GM23338 (cell line): ENCODE data around the gene CCDC97. TPM values are rescaled to one million over a fixed set of nuclear protein-coding genes. Genes with fewer than 3 reads are reported as not detected.

Experiments
- ATAC-seq: fragments of 200-7000 bp; cut with Tn5 transposase; 3 replicates; pipeline ENCODE4 v1.9.1; 2020
- DNase-seq: peaks from one replicate; pipeline ENCODE4 v3.0.0-alpha.2; 2015; ENCODE audit warnings: low spot score
- H2AFZ ChIP-seq: fragments of 200-600 bp; sonication (generic); 2 replicates; pipeline ENCODE4 v1.8.0; 2016; ENCODE audit warnings: antibody characterized with exemption, mild to moderate bottlenecking, moderate library complexity
- H3F3A ChIP-seq: fragments of 200-600 bp; sonication (generic); replicated peaks from 2 replicates; pipeline ENCODE4 v1.8.0; 2017; ENCODE audit warnings: antibody characterized with exemption, mixed run types, low read depth
- H3K27ac ChIP-seq: fragments of 200-600 bp; sonication (generic); 2 replicates; pipeline ENCODE4 v1.6.1; 2016; ENCODE audit warnings: low read depth
- H3K27me3 ChIP-seq: fragments of 200-600 bp; sonication (generic); 2 replicates; pipeline ENCODE4 v1.8.0; 2016; ENCODE audit warnings: mild to moderate bottlenecking, mixed run types, moderate library complexity; ENCODE audit not compliant: insufficient read depth
- H3K36me3 ChIP-seq: fragments of 200-600 bp; sonication (generic); 2 replicates; pipeline ENCODE4 v1.8.0; 2016; ENCODE audit warnings: mild to moderate bottlenecking; ENCODE audit not compliant: insufficient read depth
- H3K4me1 ChIP-seq: fragments of 200-600 bp; sonication (generic); 2 replicates; pipeline ENCODE4 v1.8.0; 2016; ENCODE audit warnings: mild to moderate bottlenecking, moderate library complexity; ENCODE audit not compliant: insufficient read depth
- H3K4me2 ChIP-seq: fragments of 200-600 bp; sonication (generic); 2 replicates; pipeline ENCODE4 v1.7.1; 2017; ENCODE audit warnings: mixed run types
- H3K4me3 ChIP-seq: fragments of 200-600 bp; sonication (generic); 2 replicates; pipeline ENCODE4 v1.6.1; 2016; ENCODE audit warnings: mixed run types
- H3K79me2 ChIP-seq: fragments of 200-600 bp; sonication (generic); replicated peaks from 2 replicates; pipeline ENCODE4 v1.8.0; 2017; ENCODE audit warnings: mild to moderate bottlenecking; ENCODE audit not compliant: insufficient read depth
- H3K9me2 ChIP-seq: fragments of 200-600 bp; sonication (generic); 2 replicates; pipeline ENCODE4 v1.8.0; 2017; ENCODE audit not compliant: insufficient read depth
- H4K20me1 ChIP-seq: fragments of 200-600 bp; sonication (generic); replicated peaks from 2 replicates; pipeline ENCODE4 v1.8.0; 2017; ENCODE audit warnings: mild to moderate bottlenecking; ENCODE audit not compliant: insufficient read depth
- H3K27ac Mint-ChIP-seq: 2 replicates; pipeline ENCODE4 v1.8.0; 2020; ENCODE audit warnings: inconsistent platforms, mild to moderate bottlenecking, moderate library complexity, mixed read lengths
- H3K27me3 Mint-ChIP-seq: 3 replicates; pipeline ENCODE4 v1.8.0; 2022; ENCODE audit warnings: low read depth, mild to moderate bottlenecking, moderate library complexity, mixed read lengths, inconsistent platforms; ENCODE audit not compliant: insufficient read depth, poor library complexity
- H3K36me3 Mint-ChIP-seq: 3 replicates; pipeline ENCODE4 v1.8.0; 2021; ENCODE audit warnings: low read depth, mild to moderate bottlenecking, inconsistent platforms, moderate library complexity, mixed read lengths
- H3K4me1 Mint-ChIP-seq: 3 replicates; pipeline ENCODE4 v1.8.0; 2020; ENCODE audit warnings: mild to moderate bottlenecking, inconsistent platforms, mixed read lengths
- H3K4me3 Mint-ChIP-seq: 3 replicates; pipeline ENCODE4 v1.8.0; 2021; ENCODE audit warnings: moderate library complexity, mild to moderate bottlenecking, inconsistent platforms, mixed read lengths
- H3K9me3 Mint-ChIP-seq: 3 replicates; pipeline ENCODE4 v1.8.0; 2020; ENCODE audit warnings: moderate library complexity, mild to moderate bottlenecking, inconsistent platforms, mixed read lengths
- CREB1 ChIP-seq: fragments of 250-450 bp; sonication (Bioruptor Pico); IDR thresholded peaks from 2 replicates; pipeline ENCODE4 v1.5.0; 2020; ENCODE audit warnings: low read depth, mild to moderate bottlenecking, moderate library complexity
- EZH2phosphoT487 ChIP-seq: fragments of 200-600 bp; sonication (generic); IDR thresholded peaks from one replicate; pipeline ENCODE4 v1.8.1; 2018; ENCODE audit warnings: antibody characterized with exemption; ENCODE audit not compliant: unreplicated experiment
- NANOG ChIP-seq: IDR thresholded peaks from 2 replicates; pipeline ENCODE4 v1.6.1; 2016; ENCODE audit warnings: antibody characterized with exemption, borderline replicate concordance
- POLR2AphosphoS5 ChIP-seq: IDR thresholded peaks from 2 replicates; pipeline ENCODE4 v1.6.1; 2016; ENCODE audit warnings: antibody characterized with exemption, low read depth
- REST ChIP-seq: IDR thresholded peaks from one replicate; pipeline ENCODE4 v1.6.1; 2018; ENCODE audit warnings: antibody characterized with exemption; ENCODE audit not compliant: unreplicated experiment
- STAT1 ChIP-seq: IDR thresholded peaks from one replicate; pipeline ENCODE4 v1.6.1; 2016; ENCODE audit warnings: antibody characterized with exemption; ENCODE audit not compliant: unreplicated experiment
- polyA plus RNA-seq: library from polyadenylated mRNA; unstranded; fragments of >200 nt; fragmentation: Nextera tagmentation; extraction: Ambion mirVana; gene quantifications from 2 replicates; pipeline ENCODE4 v1.2.1, GENCODE V29; 2016
- total RNA-seq: library from RNA; depleted of rRNA; stranded (reverse); fragments of >200 nt; shearing (Covaris generic); gene quantifications from 2 replicates; pipeline ENCODE4 v1.2.3, GENCODE V29; 2014
- TF ChIP-seq, protein P1 (sequence below), 2 experiments: fragments of 200-600 bp in 1 of 2; sonication (generic) in 1 of 2; conservative IDR thresholded peaks; 2 replicates each; pipeline versions ENCODE4 v1.5.1 to v1.6.1; 2016 to 2017; ENCODE audit warnings: antibody characterized with exemption in 2 of 2, low read depth in 2 of 2, mild to moderate bottlenecking in 2 of 2, moderate library complexity in 1 of 2
- TF ChIP-seq, protein P2 (sequence below): fragments of 250-450 bp; sonication (Bioruptor Pico); IDR thresholded peaks from 2 replicates; pipeline ENCODE4 v1.5.0; 2020; ENCODE audit warnings: mild to moderate bottlenecking, moderate library complexity

Gene CCDC97
- total and polyA plus RNA-seq, 2 experiments from 2014 or later, result 8.0 to 11.0 TPM

GRCh38 chr19:41332000-41332399, 22.0 kb downstream of the CCDC97 start:
- H3K4me1 ChIP-seq, result peaks cover 23% of the 10 kb centered on the region
- peaks cover 10% of the 10 kb centered on the region for H3K27me3 ChIP-seq
- Mint-ChIP-seq H3K4me1 (peaks cover 30% of the 10 kb centered on the region), H3K36me3 (no peaks in the 10 kb centered on the region; the same call in 2 of the 3 replicates), H3K9me3 (no peaks in the 10 kb centered on the region), H3K4me3 (no peak overlapping the region), H3K27me3 (peaks cover 18% of the 10 kb centered on the region), H3K27ac (no peak overlapping the region)
- no peaks in the 10 kb centered on the region for H3K36me3 ChIP-seq
- no peaks in the 10 kb centered on the region for H4K20me1 ChIP-seq
- TF ChIP-seq, protein P1, sequence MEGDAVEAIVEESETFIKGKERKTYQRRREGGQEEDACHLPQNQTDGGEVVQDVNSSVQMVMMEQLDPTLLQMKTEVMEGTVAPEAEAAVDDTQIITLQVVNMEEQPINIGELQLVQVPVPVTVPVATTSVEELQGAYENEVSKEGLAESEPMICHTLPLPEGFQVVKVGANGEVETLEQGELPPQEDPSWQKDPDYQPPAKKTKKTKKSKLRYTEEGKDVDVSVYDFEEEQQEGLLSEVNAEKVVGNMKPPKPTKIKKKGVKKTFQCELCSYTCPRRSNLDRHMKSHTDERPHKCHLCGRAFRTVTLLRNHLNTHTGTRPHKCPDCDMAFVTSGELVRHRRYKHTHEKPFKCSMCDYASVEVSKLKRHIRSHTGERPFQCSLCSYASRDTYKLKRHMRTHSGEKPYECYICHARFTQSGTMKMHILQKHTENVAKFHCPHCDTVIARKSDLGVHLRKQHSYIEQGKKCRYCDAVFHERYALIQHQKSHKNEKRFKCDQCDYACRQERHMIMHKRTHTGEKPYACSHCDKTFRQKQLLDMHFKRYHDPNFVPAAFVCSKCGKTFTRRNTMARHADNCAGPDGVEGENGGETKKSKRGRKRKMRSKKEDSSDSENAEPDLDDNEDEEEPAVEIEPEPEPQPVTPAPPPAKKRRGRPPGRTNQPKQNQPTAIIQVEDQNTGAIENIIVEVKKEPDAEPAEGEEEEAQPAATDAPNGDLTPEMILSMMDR (conservative IDR thresholded peaks at IDR 0.05; ENCODE audit: low read depth in 2 of 2), result no peak
- TF ChIP-seq NANOG, result no peak
- no peak for TF ChIP-seq REST
- no peak for TF ChIP-seq CREB1 (CRISPR knock-in tag)
- TF ChIP-seq POLR2AphosphoS5, result no peak
- no peak for TF ChIP-seq STAT1
- DNase-seq, result no peak
- no peak overlapping the region for H3K4me3 ChIP-seq
- ATAC-seq, result no peak
- H3K4me2 ChIP-seq, result 0 out of 2 replicates have a peak overlapping the region, but pooled peaks have one; percentile 83
- no peak overlapping the region for H3K27ac ChIP-seq
- H3K9me2 ChIP-seq, result no peaks in the 10 kb centered on the region
- H3F3A ChIP-seq, result peaks cover 5% of the 10 kb centered on the region
- H2AFZ ChIP-seq, result no peak overlapping the region
- no peaks in the 10 kb centered on the region for H3K79me2 ChIP-seq

DNA sequence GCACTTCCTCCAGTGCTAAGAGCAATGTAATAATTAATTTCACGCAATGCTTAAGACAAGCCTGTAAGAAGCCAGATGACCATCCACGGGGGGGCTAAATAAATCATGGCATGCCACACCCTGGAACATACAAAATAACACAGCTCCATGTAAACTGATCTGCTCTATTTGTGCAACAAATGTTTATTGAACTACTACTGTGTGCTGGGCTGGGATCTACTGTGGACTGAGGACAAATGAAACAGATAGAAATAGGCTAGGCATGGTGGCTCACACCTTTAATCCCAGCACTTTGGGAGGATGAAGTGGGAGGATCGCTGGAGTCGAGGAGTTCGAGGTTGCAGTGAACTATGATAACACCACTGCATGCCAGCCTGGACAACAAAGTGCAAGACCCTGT, 22.5 kb downstream of the CCDC97 start:
- no peak overlapping the region for H2AFZ ChIP-seq
- H3K9me2 ChIP-seq, result no peaks in the 10 kb centered on the region
- H3K27me3 Mint-ChIP-seq, result peaks cover 16% of the 10 kb centered on the region
- no peak overlapping the region for H3K4me2 ChIP-seq
- peaks cover 5% of the 10 kb centered on the region for H3F3A ChIP-seq
- no peaks in the 10 kb centered on the region for H3K36me3 ChIP-seq
- H3K27ac Mint-ChIP-seq, result no peak overlapping the region
- peaks cover 10% of the 10 kb centered on the region for H3K27me3 ChIP-seq
- no peak overlapping the region for H3K27ac ChIP-seq
- H3K4me1 Mint-ChIP-seq, result peaks cover 28% of the 10 kb centered on the region
- H3K9me3 Mint-ChIP-seq, result no peaks in the 10 kb centered on the region
- no peaks in the 10 kb centered on the region for H3K79me2 ChIP-seq
- no peak overlapping the region for H3K4me3 ChIP-seq
- no peak overlapping the region for H3K4me3 Mint-ChIP-seq
- DNase-seq (no peak), ATAC-seq (no peak)
- H3K4me1 ChIP-seq, result peaks cover 20% of the 10 kb centered on the region
- no peaks in the 10 kb centered on the region for H4K20me1 ChIP-seq
- no peaks in the 10 kb centered on the region; the same call in 2 of the 3 replicates for H3K36me3 Mint-ChIP-seq
- TF ChIP-seq, protein P2, sequence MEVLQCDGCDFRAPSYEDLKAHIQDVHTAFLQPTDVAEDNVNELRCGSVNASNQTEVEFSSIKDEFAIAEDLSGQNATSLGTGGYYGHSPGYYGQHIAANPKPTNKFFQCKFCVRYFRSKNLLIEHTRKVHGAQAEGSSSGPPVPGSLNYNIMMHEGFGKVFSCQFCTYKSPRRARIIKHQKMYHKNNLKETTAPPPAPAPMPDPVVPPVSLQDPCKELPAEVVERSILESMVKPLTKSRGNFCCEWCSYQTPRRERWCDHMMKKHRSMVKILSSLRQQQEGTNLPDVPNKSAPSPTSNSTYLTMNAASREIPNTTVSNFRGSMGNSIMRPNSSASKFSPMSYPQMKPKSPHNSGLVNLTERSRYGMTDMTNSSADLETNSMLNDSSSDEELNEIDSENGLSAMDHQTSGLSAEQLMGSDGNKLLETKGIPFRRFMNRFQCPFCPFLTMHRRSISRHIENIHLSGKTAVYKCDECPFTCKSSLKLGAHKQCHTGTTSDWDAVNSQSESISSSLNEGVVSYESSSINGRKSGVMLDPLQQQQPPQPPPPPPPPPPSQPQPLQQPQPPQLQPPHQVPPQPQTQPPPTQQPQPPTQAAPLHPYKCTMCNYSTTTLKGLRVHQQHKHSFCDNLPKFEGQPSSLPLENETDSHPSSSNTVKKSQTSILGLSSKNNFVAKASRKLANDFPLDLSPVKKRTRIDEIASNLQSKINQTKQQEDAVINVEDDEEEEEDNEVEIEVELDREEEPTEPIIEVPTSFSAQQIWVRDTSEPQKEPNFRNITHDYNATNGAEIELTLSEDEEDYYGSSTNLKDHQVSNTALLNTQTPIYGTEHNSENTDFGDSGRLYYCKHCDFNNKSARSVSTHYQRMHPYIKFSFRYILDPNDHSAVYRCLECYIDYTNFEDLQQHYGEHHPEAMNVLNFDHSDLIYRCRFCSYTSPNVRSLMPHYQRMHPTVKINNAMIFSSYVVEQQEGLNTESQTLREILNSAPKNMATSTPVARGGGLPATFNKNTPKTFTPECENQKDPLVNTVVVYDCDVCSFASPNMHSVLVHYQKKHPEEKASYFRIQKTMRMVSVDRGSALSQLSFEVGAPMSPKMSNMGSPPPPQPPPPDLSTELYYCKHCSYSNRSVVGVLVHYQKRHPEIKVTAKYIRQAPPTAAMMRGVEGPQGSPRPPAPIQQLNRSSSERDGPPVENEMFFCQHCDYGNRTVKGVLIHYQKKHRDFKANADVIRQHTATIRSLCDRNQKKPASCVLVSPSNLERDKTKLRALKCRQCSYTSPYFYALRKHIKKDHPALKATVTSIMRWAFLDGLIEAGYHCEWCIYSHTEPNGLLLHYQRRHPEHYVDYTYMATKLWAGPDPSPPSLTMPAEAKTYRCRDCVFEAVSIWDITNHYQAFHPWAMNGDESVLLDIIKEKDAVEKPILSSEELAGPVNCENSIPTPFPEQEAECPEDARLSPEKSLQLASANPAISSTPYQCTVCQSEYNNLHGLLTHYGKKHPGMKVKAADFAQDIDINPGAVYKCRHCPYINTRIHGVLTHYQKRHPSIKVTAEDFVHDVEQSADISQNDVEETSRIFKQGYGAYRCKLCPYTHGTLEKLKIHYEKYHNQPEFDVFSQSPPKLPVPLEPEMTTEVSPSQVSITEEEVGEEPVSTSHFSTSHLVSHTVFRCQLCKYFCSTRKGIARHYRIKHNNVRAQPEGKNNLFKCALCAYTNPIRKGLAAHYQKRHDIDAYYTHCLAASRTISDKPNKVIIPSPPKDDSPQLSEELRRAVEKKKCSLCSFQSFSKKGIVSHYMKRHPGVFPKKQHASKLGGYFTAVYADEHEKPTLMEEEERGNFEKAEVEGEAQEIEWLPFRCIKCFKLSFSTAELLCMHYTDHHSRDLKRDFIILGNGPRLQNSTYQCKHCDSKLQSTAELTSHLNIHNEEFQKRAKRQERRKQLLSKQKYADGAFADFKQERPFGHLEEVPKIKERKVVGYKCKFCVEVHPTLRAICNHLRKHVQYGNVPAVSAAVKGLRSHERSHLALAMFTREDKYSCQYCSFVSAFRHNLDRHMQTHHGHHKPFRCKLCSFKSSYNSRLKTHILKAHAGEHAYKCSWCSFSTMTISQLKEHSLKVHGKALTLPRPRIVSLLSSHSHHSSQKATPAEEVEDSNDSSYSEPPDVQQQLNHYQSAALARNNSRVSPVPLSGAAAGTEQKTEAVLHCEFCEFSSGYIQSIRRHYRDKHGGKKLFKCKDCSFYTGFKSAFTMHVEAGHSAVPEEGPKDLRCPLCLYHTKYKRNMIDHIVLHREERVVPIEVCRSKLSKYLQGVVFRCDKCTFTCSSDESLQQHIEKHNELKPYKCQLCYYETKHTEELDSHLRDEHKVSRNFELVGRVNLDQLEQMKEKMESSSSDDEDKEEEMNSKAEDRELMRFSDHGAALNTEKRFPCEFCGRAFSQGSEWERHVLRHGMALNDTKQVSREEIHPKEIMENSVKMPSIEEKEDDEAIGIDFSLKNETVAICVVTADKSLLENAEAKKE, result no peak
- TF ChIP-seq POLR2AphosphoS5, result no peak
- no peak for TF ChIP-seq EZH2phosphoT487
- TF ChIP-seq, protein P1 (conservative IDR thresholded peaks at IDR 0.05; ENCODE audit: low read depth in 2 of 2), result no peak
